Caco-2 (cell line): Measurements from ENCODE around the gene SERPINE1. TPM values are rescaled to one million over a fixed set of nuclear protein-coding genes. Genes with fewer than 3 reads are reported as not detected.

ENCODE experiments used
- BruUV-seq: library from RNA; stranded (reverse); fragments of 400-500 nt; replicated peaks from 2 replicates; lab custom pipeline; 2021; lab: Mats Ljungman, UMichigan
- CTCF ChIA-PET: fragments of 300-600 bp; sonication (Branson Sonifier 250); formaldehyde crosslinking; loops from one replicate; lab custom pipeline; 2022; ENCODE audit warnings: antibody characterized with exemption; lab: Charles Lee
- POLR2A ChIA-PET: fragments of 300-600 bp; sonication (Branson Sonifier 250); formaldehyde crosslinking; loops from one replicate; lab custom pipeline; 2022; ENCODE audit warnings: antibody characterized with exemption; lab: Charles Lee
- DNase-seq, 2 experiments: peaks; one replicate each; pipeline versions ENCODE4 v3.0.0 to v3.0.0-alpha.2; 2020 to 2022
- H3K27me3 ChIP-seq: replicated peaks from 2 replicates; pipeline ENCODE4 v1.6.0; 2011; ENCODE audit warnings: low read length; ENCODE audit not compliant: control insufficient read depth, insufficient read depth
- H3K36me3 ChIP-seq: 2 replicates; pipeline ENCODE4 v1.5.1; 2011; ENCODE audit warnings: low read length; ENCODE audit not compliant: control insufficient read depth, insufficient read depth
- H3K4me1 ChIP-seq: fragments of 250-450 bp; sonication (Bioruptor Pico); 2 replicates; pipeline ENCODE4 v1.5.1; 2020; ENCODE audit warnings: mild to moderate bottlenecking
- H3K4me3 ChIP-seq: 2 replicates; pipeline ENCODE4 v1.5.1; 2011; ENCODE audit warnings: low read depth, mild to moderate bottlenecking, control low read depth, low read length
- H3K9me3 ChIP-seq: fragments of 250-450 bp; sonication (Bioruptor Pico); 2 replicates; pipeline ENCODE4 v1.5.1; 2020; ENCODE audit warnings: mild to moderate bottlenecking, moderate library complexity
- H3K27ac Mint-ChIP-seq: one replicate; pipeline ENCODE4 v1.8.0; 2022; ENCODE audit warnings: mixed read lengths; ENCODE audit not compliant: unreplicated experiment
- H3K27me3 Mint-ChIP-seq: one replicate; pipeline ENCODE4 v1.8.0; 2022; ENCODE audit warnings: mixed read lengths; ENCODE audit not compliant: insufficient read depth, unreplicated experiment
- H3K36me3 Mint-ChIP-seq: one replicate; pipeline ENCODE4 v1.8.0; 2022; ENCODE audit warnings: mild to moderate bottlenecking, mixed read lengths; ENCODE audit not compliant: insufficient read depth, unreplicated experiment
- H3K4me1 Mint-ChIP-seq: one replicate; pipeline ENCODE4 v1.8.0; 2022; ENCODE audit warnings: low read depth, mixed read lengths; ENCODE audit not compliant: unreplicated experiment
- H3K4me3 Mint-ChIP-seq: one replicate; pipeline ENCODE4 v1.8.0; 2022; ENCODE audit warnings: mild to moderate bottlenecking, moderate library complexity, mixed read lengths; ENCODE audit not compliant: unreplicated experiment
- H3K9me3 Mint-ChIP-seq: one replicate; pipeline ENCODE4 v1.8.0; 2022; ENCODE audit warnings: mixed read lengths; ENCODE audit not compliant: unreplicated experiment
- CTCF ChIP-seq, 2 experiments: fragments of 200-600 bp in 1 of 2; IDR thresholded peaks; 1 replicate in 1 of 2; 2 replicates in 1 of 2; pipeline versions ENCODE4 v1.5.1 to v1.8.0; 2011 to 2022; ENCODE audit warnings: antibody characterized with exemption in 1 of 2, control low read depth in 1 of 2, inconsistent platforms in 1 of 2, low read depth in 1 of 2, low read length in 1 of 2, mild to moderate bottlenecking in 1 of 2, moderate library complexity in 1 of 2; ENCODE audit not compliant: insufficient read depth in 1 of 2, severe bottlenecking in 1 of 2, unreplicated experiment in 1 of 2
- intact Hi-C: fragments of 100-400 bp; cut with micrococcal nuclease; formaldehyde crosslinking; loops from one replicate; pipeline ENCODE4 v1.10.0; 2022; ENCODE audit not compliant: unreplicated experiment
- total RNA-seq: library from RNA; stranded (reverse); gene quantifications from 2 replicates; pipeline ENCODE4 v1.2.3, GENCODE V29; 2022

The SERPINE1 gene
- total RNA-seq, 1 experiment from 2014 or later, result 0.25 TPM

- Histone ChIP-seq H3K27me3 (no peaks in the 10 kb centered on the region), H3K4me1 (peaks cover 12% of the 10 kb centered on the region), H3K4me3 (peak overlapping the region; percentile 82), H3K36me3 (peaks cover 1% of the 10 kb centered on the region; the same call in 1 of the 2 replicates), H3K9me3 (no peaks in the 10 kb centered on the region)
- ChIA-PET POLR2A (interaction anchor here (0.5 to 1.7 kb wide), 10 partner anchors 11 to 359 kb away, joined by 3 to 12 read pairs (median 6); partner anchors contain the start of genes ACHE, SRRT and UFSP1), CTCF (interaction anchor here (0.6 to 1.1 kb wide), 8 partner anchors 10 to 232 kb away, joined by 3 to 8 read pairs (median 4); partner anchors contain the start of gene SLC12A9)
- H3K4me3 Mint-ChIP-seq, result peak overlapping the region; percentile 85
- no peaks in the 10 kb centered on the region for H3K27me3 Mint-ChIP-seq
- no peak for DNase-seq
- H3K4me1 Mint-ChIP-seq, result peaks cover 16% of the 10 kb centered on the region
- intact Hi-C loops, result loop anchor here (1.0 kb wide), 1 partner anchor 53 kb away; no protein-coding TSS in a partner anchor
- H3K9me3 Mint-ChIP-seq, result no peaks in the 10 kb centered on the region
- peak overlapping the region; percentile 83 for H3K27ac Mint-ChIP-seq
- BruUV-seq, result no TSS peak
- TF ChIP-seq CTCF (IDR thresholded peaks at IDR 0.05; ENCODE audit: insufficient read depth in 1 of 2, low read depth in 1 of 2, low read length in 1 of 2, severe bottlenecking in 1 of 2, unreplicated experiment in 1 of 2), result no peak
- H3K36me3 Mint-ChIP-seq, result peaks cover 19% of the 10 kb centered on the region
Measured at GRCh38 chr7:101084865-101085161, 42.1 kb upstream of the SERPINE1 start.

- intact Hi-C loops, result loop anchor here (1.0 kb wide), 1 partner anchor 53 kb away; no protein-coding TSS in a partner anchor
- Mint-ChIP-seq H3K4me3 (peak within 1 kb of the TSS; percentile 85), H3K36me3 (peaks cover 24% of the 10 kb centered on the region), H3K9me3 (no peaks in the 10 kb centered on the region), H3K27ac (peak within 1 kb of the TSS; percentile 83), H3K27me3 (no peaks in the 10 kb centered on the region), H3K4me1 (peaks cover 16% of the 10 kb centered on the region)
- no TSS peak for BruUV-seq
- H3K9me3 ChIP-seq, result no peaks in the 10 kb centered on the region
- no peaks in the 10 kb centered on the region for H3K27me3 ChIP-seq
- ChIA-PET POLR2A (interaction anchor here (0.5 to 1.7 kb wide), 13 partner anchors 9 to 359 kb away, joined by 3 to 12 read pairs (median 4); partner anchors contain the start of genes ACHE, SRRT and UFSP1), CTCF (interaction anchor here (0.7 to 1.1 kb wide), 9 partner anchors 9 to 233 kb away, joined by 3 to 8 read pairs (median 3); partner anchors contain the start of gene SLC12A9)
- H3K36me3 ChIP-seq, result peaks cover 1% of the 10 kb centered on the region; the same call in 1 of the 2 replicates
- peaks cover 12% of the 10 kb centered on the region for H3K4me1 ChIP-seq
- peak within 1 kb of the TSS; percentile 82 for H3K4me3 ChIP-seq
- TF ChIP-seq CTCF (IDR thresholded peaks at IDR 0.05; ENCODE audit: insufficient read depth in 1 of 2, low read depth in 1 of 2, low read length in 1 of 2, severe bottlenecking in 1 of 2, unreplicated experiment in 1 of 2), result no peak
- DNase-seq, result peak; percentile 95 to 96
Measured at GRCh38 chr7:101085162-101085964, 41.5 kb upstream of the SERPINE1 start, which contains the start of gene TRIM56. Gene TRIM56 (plus strand): TSS chr7:101085481. CDS start chr7:101087313, 1,832 bp downstream.

- ChIA-PET CTCF (interaction anchor here (0.7 kb wide), 1 partner anchor 259 kb away, joined by 4 read pairs; no protein-coding TSS in a partner anchor), POLR2A (no interaction called here)
Measured at GRCh38 chr7:101087334-101088068, 39.4 kb upstream of the SERPINE1 start.

More at GRCh38 chr7:101087334-101088068, 39.4 kb upstream of the SERPINE1 start:
- no peaks in the 10 kb centered on the region for H3K9me3 ChIP-seq
- TF ChIP-seq CTCF (IDR thresholded peaks at IDR 0.05; ENCODE audit: insufficient read depth in 1 of 2, low read depth in 1 of 2, low read length in 1 of 2, severe bottlenecking in 1 of 2, unreplicated experiment in 1 of 2), result no peak
- Mint-ChIP-seq H3K27me3 (no peaks in the 10 kb centered on the region), H3K4me3 (no peak overlapping the region), H3K4me1 (peaks cover 17% of the 10 kb centered on the region), H3K27ac (no peak overlapping the region), H3K9me3 (peaks cover 10% of the 10 kb centered on the region), H3K36me3 (peaks cover 43% of the 10 kb centered on the region)
- intact Hi-C loops, result no loop called here
- no peaks in the 10 kb centered on the region for H3K27me3 ChIP-seq
- H3K4me3 ChIP-seq, result no peak overlapping the region
- DNase-seq, result no peak
- peaks cover 1% of the 10 kb centered on the region; the same call in 1 of the 2 replicates for H3K36me3 ChIP-seq
- no TSS peak for BruUV-seq
- peaks cover 12% of the 10 kb centered on the region for H3K4me1 ChIP-seq
